ENCODE results near the gene ATF6. TPM values are rescaled to one million over a fixed set of nuclear protein-coding genes. Genes with fewer than 3 reads are reported as not detected.

The ATF6 gene
- total RNA-seq, 2 donors from 2014 or later: 17.9 to 19.9 TPM

DNA sequence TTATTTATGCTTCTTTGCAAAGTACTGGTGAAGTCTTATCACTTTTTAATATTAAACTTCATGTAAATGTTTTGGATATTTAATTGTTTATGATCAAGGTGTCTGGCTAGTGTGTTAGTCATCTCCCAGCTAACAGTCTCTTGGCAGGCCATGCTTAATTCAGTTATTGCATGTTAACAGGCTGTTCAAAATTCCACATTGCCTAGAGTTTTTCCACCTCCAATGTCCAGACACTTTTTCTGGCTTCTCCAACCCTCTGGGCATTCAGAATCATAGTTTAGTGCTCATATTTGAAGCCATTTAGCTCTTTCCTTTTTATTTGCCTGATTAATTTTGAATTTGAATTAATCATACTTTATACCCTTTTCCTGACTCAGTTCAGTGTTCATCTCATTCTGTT, 188.3 kb downstream of the ATF6 start:
- H3K36me3 ChIP-seq: peaks cover 11% of the 10 kb centered on the region
- no peaks in the 10 kb centered on the region for H3K27me3 ChIP-seq
- DNase-seq (ENCODE audit: low spot score): no peak
- H3K4me3 ChIP-seq: no peak overlapping the region
- H3K27ac ChIP-seq: no peak overlapping the region
- H3K9me3 ChIP-seq: no peaks in the 10 kb centered on the region
- peaks cover 0 to 13% of the 10 kb centered on the region in 2 donors for H3K4me1 ChIP-seq
- TF ChIP-seq, protein P1, sequence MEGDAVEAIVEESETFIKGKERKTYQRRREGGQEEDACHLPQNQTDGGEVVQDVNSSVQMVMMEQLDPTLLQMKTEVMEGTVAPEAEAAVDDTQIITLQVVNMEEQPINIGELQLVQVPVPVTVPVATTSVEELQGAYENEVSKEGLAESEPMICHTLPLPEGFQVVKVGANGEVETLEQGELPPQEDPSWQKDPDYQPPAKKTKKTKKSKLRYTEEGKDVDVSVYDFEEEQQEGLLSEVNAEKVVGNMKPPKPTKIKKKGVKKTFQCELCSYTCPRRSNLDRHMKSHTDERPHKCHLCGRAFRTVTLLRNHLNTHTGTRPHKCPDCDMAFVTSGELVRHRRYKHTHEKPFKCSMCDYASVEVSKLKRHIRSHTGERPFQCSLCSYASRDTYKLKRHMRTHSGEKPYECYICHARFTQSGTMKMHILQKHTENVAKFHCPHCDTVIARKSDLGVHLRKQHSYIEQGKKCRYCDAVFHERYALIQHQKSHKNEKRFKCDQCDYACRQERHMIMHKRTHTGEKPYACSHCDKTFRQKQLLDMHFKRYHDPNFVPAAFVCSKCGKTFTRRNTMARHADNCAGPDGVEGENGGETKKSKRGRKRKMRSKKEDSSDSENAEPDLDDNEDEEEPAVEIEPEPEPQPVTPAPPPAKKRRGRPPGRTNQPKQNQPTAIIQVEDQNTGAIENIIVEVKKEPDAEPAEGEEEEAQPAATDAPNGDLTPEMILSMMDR (IDR thresholded peaks at IDR 0.05): no peak

- no peak overlapping the region for H3K27ac ChIP-seq
Measured at GRCh38 chr1:161955606-161956005, 189.5 kb downstream of the ATF6 start.

GRCh38 chr1:161956097-161956496, 190.0 kb downstream of the ATF6 start:
- Histone ChIP-seq H3K4me3 (no peak overlapping the region), H3K27me3 (no peaks in the 10 kb centered on the region), H3K36me3 (peaks cover 16% of the 10 kb centered on the region), H3K27ac (no peak overlapping the region), H3K9me3 (no peaks in the 10 kb centered on the region), H3K4me1 (peaks cover 0 to 7% of the 10 kb centered on the region in 2 donors)
- no peak for DNase-seq (ENCODE audit: low spot score)
- TF ChIP-seq, protein P1 (IDR thresholded peaks at IDR 0.05): no peak

More at GRCh38 chr1:161955606-161956005, 189.5 kb downstream of the ATF6 start:
- no peak overlapping the region for H3K4me3 ChIP-seq
- TF ChIP-seq, protein P1 (IDR thresholded peaks at IDR 0.05): no peak
- H3K4me1 ChIP-seq: peaks cover 0 to 6% of the 10 kb centered on the region in 2 donors
- no peaks in the 10 kb centered on the region for H3K9me3 ChIP-seq
- no peaks in the 10 kb centered on the region for H3K27me3 ChIP-seq
- peaks cover 15% of the 10 kb centered on the region for H3K36me3 ChIP-seq
- no peak for DNase-seq (ENCODE audit: low spot score)

GRCh38 chr1:161956930-161957329, 190.8 kb downstream of the ATF6 start:
- TF ChIP-seq, protein P1 (IDR thresholded peaks at IDR 0.05): no peak
- Histone ChIP-seq H3K4me1 (peaks cover 0 to 11% of the 10 kb centered on the region in 2 donors), H3K4me3 (no peak overlapping the region)

DNA sequence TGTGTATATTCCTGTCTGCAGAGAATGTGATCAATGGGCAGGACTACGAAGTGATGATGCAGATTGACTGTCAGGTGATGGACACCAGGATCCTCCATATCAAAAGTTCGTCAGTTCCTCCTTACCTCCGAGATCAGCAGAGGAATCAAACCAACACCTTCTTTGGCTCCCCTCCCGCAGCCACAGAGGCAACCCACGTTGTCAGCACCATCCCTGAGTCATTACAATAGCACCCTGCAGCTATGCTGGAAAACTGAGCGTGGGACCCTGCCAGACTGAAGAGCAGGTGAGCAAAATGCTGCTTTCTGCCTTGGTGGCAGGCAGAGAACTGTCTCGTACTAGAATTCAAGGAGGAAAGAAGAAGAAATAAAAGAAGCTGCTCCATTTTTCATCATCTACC, 192.3 kb downstream of the ATF6 start:
- Histone ChIP-seq H3K27ac (no peak overlapping the region), H3K9me3 (no peaks in the 10 kb centered on the region), H3K27me3 (no peaks in the 10 kb centered on the region), H3K36me3 (peaks cover 16% of the 10 kb centered on the region), H3K4me3 (no peak overlapping the region), H3K4me1 (peaks cover 0 to 11% of the 10 kb centered on the region in 2 donors)
- no peak for DNase-seq (ENCODE audit: low spot score)
- TF ChIP-seq, protein P1 (IDR thresholded peaks at IDR 0.05): no peak

More at GRCh38 chr1:161956930-161957329, 190.8 kb downstream of the ATF6 start:
- Histone ChIP-seq H3K9me3 (no peaks in the 10 kb centered on the region), H3K36me3 (peaks cover 16% of the 10 kb centered on the region), H3K27me3 (no peaks in the 10 kb centered on the region), H3K27ac (no peak overlapping the region)
- no peak for DNase-seq (ENCODE audit: low spot score)

Data from right atrium auricular region (tissue), 2 donors.